ENCODE measurements around the gene MRPL24. TPM values are rescaled to one million over a fixed set of nuclear protein-coding genes. Genes with fewer than 3 reads are reported as not detected.

MRPL24 gene
- total RNA-seq, 4 donors from 2014 or later: 50.6 to 84.2 (median 69.9) TPM

DNA sequence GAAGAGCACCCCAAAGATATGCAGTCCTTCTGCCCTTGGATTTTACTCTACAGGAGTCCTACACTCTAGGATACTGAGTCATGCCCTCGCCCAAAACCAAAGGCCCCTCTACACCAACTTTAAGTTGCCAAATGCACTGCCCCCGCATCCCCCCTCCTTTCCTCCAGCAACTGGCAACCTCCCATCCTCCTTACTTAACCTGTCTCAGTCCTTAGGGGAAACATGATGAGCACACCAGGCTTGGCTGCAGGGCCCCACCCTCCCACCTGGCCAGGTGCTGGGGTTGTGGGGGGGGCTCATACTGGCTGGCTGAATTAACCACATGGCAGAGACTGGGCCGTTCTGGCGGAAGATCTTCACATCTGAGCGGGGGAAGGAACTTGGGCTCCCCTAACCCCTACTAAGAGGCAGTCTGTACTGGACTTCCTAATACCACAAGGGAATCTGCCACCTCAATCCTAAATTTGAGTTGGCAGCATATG is 9.3 kb upstream of the MRPL24 start:
- WGBS, 2 donors (ENCODE audit: low coverage in 1 of 2): 0 to 8% methylated on average over 2 to 5 of the region's 5 CpGs
- Histone ChIP-seq H3K4me3 (peak overlapping the region; percentile 97 to 98), H3K4me1 (peaks cover 3 to 64% (median 39%) of the 10 kb centered on the region in 3 donors), H3K27ac (peak overlapping the region; percentile 92 to 100 (median 98)), H3K36me3 (peaks cover 0 to 2% of the 10 kb centered on the region in 2 donors), H3K9me3 (no peaks in the 10 kb centered on the region), H3K27me3 (no peaks in the 10 kb centered on the region)
- no peak for ATAC-seq
- TF ChIP-seq POLR2A (IDR thresholded peaks at IDR 0.05): no peak
- TF ChIP-seq POLR2AphosphoS5 (IDR thresholded peaks at IDR 0.05): no peak
- no peak for TF ChIP-seq EP300 (IDR thresholded peaks at IDR 0.05)

DNA sequence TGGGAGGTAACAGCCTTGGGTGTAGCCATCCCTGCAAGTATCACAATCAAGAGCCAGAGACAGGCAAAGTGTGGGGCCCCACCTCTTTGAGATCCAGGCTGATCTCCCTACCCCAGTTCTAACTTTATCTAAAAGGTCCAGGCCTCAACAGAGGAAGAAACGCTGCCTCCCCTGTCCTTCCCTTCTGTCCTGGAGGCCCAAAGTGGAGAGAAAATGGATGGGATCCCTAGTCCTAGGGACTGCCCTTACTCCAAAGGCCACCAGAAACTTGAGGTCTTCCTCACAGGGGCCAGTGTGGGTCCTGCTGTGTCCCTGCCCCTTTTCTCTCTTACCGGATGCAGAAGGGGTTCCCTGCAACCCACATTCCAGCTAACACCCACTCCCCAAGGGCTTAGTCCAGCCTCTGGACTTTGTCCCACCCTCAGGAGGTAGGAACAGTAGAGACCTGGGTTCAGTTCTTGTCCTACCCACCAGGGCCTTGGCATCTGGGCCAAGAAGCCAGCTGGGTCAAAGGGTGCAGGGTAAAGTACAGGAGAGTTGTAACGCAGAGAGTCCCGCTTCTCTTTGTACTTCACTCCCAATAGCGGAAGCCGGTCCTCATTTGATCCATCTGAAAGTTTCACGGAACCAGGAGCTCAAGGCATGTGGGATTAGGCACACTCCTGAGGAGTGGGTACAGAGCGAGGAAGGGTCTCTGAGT is 8.7 kb upstream of the MRPL24 start:
- WGBS, 2 donors (ENCODE audit: low coverage in 1 of 2): 19% methylated on average over 4 of the region's 8 CpGs; no CpG with 5 or more reads in 1 of the 2 donors
- H3K4me3 ChIP-seq: peak overlapping the region; percentile 97 to 98
- H3K9me3 ChIP-seq: no peaks in the 10 kb centered on the region
- peak overlapping the region; percentile 92 to 100 (median 98) for H3K27ac ChIP-seq
- ATAC-seq: no peak
- no peaks in the 10 kb centered on the region for H3K27me3 ChIP-seq
- peaks cover 0 to 8% of the 10 kb centered on the region in 2 donors for H3K36me3 ChIP-seq
- H3K4me1 ChIP-seq: peaks cover 3 to 71% (median 39%) of the 10 kb centered on the region in 3 donors
- TF ChIP-seq POLR2A (IDR thresholded peaks at IDR 0.05) (no peak), EP300 (IDR thresholded peaks at IDR 0.05) (no peak)
- TF ChIP-seq, protein P1, sequence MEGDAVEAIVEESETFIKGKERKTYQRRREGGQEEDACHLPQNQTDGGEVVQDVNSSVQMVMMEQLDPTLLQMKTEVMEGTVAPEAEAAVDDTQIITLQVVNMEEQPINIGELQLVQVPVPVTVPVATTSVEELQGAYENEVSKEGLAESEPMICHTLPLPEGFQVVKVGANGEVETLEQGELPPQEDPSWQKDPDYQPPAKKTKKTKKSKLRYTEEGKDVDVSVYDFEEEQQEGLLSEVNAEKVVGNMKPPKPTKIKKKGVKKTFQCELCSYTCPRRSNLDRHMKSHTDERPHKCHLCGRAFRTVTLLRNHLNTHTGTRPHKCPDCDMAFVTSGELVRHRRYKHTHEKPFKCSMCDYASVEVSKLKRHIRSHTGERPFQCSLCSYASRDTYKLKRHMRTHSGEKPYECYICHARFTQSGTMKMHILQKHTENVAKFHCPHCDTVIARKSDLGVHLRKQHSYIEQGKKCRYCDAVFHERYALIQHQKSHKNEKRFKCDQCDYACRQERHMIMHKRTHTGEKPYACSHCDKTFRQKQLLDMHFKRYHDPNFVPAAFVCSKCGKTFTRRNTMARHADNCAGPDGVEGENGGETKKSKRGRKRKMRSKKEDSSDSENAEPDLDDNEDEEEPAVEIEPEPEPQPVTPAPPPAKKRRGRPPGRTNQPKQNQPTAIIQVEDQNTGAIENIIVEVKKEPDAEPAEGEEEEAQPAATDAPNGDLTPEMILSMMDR (IDR thresholded peaks at IDR 0.05): no peak

DNA sequence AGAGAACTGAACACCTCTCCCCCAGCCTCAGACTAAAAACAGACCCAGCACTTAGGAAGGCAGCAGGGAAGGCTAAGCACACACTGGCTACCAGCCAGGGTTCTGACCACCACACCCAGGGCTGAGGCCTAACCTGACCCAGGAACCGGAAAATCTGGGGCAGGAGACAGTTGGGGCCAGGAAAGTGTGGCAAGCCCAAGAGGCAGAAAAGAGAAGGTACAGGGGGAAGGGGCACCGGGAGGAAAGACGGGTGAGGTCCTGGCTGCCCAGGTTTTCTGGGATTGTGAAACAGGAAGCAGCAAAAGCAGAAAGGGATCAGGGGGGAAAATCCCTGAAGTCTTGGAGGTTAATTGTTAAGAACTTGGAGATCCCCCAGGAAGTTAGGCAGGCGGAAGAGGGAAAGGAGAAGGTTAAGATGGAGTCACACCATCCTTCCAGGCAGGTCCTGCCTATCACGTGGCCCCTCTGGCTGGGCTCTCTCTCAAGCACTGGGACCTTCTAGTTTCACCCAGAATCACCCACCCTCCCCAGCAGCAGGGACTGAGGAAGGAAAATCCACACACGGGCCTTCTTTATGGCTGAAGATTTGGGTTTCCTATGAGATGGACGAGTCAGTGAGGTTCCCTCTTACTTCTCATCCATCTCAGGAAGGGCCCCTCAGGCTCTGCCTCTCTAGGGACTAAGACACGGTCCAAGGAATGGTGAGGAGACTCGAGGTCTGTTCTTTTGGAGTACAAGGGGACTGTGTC is 8.0 kb upstream of the MRPL24 start:
- TF ChIP-seq, protein P1 (IDR thresholded peaks at IDR 0.05): no peak
- peak; percentile 43 for TF ChIP-seq POLR2AphosphoS5 (IDR thresholded peaks at IDR 0.05)
- ATAC-seq: peak; percentile 6
- Histone ChIP-seq H3K4me3 (peak overlapping the region; percentile 97 to 98), H3K4me1 (peaks cover 3 to 74% (median 39%) of the 10 kb centered on the region in 3 donors), H3K36me3 (peaks cover 0 to 16% of the 10 kb centered on the region in 2 donors), H3K27ac (peak overlapping the region; percentile 92 to 100 (median 98)), H3K9me3 (no peaks in the 10 kb centered on the region), H3K27me3 (no peaks in the 10 kb centered on the region)
- WGBS, 2 donors (ENCODE audit: low coverage in 1 of 2): 3 to 7% methylated on average over 8 to 9 of the region's 9 CpGs

DNA sequence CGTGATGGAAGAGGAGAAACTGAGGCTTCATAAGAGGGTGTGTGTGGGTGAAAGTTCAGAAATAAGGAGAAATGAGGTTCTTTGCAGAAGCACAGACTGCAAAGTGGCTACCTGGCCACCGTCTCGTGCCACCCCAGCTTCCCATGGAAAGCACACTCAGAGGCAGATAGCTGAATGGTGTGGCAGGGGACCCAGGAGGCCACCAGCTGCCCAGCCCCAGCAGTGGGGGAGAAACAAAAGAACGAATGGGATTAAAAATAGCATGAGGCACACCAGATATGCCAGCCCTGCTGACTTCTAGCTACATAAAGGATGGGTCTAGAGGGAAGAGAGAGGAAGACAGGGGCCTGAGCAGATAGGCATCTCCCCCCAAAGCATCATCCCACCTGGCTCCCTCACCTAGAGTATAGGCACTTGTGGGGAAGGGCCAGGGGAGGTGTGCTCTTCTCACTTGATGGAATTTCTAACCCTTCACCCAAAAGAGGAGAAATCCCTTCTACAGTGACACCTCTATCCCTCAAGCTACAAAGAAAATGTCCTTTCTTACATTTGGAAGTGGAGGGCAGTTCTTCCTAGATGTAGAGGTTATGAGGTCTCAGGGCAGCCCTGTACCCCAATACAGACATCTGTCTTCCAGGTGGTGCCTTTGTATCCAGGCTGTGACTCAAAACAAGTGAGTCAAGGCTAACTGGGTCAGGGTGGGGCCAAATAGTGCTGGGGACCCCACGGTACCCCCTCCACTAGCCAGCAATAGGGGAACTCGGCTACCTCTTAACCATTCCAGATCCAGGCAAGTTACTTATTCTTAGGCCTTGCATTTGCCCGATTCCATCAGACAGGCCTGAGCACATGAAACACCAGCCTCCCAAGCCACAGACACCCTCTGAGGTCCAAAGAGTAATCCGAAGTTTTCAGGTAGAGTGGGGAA is 7.1 kb upstream of the MRPL24 start:
- no peaks in the 10 kb centered on the region for H3K27me3 ChIP-seq
- H3K9me3 ChIP-seq: no peaks in the 10 kb centered on the region
- WGBS, 2 donors (ENCODE audit: low coverage in 1 of 2): 0 to 10% methylated on average over 4 to 8 of the region's 8 CpGs
- H3K4me1 ChIP-seq: peaks cover 3 to 68% (median 38%) of the 10 kb centered on the region in 3 donors
- H3K36me3 ChIP-seq: peaks cover 0 to 24% of the 10 kb centered on the region in 2 donors
- ATAC-seq: no peak
- peak overlapping the region; percentile 92 to 100 (median 98) for H3K27ac ChIP-seq
- H3K4me3 ChIP-seq: peak overlapping the region; percentile 97 to 98
- TF ChIP-seq POLR2AphosphoS5 (IDR thresholded peaks at IDR 0.05) (no peak), POLR2A (IDR thresholded peaks at IDR 0.05) (no peak), EP300 (IDR thresholded peaks at IDR 0.05) (no peak)
- TF ChIP-seq, protein P1 (IDR thresholded peaks at IDR 0.05): no peak
